HG03103 (cell line): ENCODE measurements around the gene IL17RE.
"Not testable (repeated sequence)": the region's sequence is repeated elsewhere in the genome, so short reads cannot be mapped to it uniquely, and the experiment has no call there.

ENCODE experiments used
- ATAC-seq: cut with Tn5 transposase; IDR thresholded peaks from one replicate; pipeline ENCODE4 v1.9.1; 2021; ENCODE audit warnings: low read depth; ENCODE audit not compliant: unreplicated experiment

The IL17RE gene, protein sequence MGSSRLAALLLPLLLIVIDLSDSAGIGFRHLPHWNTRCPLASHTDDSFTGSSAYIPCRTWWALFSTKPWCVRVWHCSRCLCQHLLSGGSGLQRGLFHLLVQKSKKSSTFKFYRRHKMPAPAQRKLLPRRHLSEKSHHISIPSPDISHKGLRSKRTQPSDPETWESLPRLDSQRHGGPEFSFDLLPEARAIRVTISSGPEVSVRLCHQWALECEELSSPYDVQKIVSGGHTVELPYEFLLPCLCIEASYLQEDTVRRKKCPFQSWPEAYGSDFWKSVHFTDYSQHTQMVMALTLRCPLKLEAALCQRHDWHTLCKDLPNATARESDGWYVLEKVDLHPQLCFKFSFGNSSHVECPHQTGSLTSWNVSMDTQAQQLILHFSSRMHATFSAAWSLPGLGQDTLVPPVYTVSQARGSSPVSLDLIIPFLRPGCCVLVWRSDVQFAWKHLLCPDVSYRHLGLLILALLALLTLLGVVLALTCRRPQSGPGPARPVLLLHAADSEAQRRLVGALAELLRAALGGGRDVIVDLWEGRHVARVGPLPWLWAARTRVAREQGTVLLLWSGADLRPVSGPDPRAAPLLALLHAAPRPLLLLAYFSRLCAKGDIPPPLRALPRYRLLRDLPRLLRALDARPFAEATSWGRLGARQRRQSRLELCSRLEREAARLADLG

DNA sequence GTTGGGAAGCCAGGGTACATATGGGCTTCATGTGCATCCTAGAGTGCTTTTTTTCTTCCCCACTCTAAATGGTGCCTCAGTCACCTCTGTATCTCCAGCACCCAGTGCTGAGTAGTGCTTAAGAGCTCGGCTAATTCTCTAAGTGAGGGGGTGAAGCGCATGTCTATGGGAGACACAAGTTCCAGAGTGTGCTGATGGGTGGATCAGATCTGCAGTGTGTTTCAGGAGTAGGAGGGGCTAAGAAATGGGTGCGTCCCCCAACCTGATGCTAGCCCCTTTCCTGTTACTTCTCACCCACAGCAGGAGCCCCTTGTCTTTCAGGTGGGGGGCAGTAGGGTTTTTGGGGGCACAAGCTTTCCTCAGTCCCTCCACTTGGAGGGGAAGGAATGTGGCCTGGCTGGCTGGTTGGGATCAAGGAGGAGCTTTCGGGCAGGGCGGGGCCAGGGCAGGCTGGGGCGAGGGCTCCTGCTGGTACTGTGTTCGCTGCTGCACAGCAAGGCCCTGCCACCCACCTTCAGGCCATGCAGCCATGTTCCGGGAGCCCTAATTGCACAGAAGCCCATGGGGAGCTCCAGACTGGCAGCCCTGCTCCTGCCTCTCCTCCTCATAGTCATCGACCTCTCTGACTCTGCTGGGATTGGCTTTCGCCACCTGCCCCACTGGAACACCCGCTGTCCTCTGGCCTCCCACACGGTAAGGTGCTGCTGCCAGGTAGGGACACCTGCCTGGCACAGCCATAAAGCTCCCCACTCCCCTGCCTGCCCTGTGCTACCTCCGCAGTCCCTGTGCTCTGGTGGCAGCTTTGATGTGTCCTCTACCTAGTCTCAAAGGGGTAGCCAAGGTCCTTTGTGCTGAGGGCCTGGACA is at the start of gene IL17RE:
IL17RE (plus strand) TSS at position 477 of the 866 bp plus-strand sequence; CDS start at position 562, 85 bp downstream.
- ATAC-seq, result no peak

DNA sequence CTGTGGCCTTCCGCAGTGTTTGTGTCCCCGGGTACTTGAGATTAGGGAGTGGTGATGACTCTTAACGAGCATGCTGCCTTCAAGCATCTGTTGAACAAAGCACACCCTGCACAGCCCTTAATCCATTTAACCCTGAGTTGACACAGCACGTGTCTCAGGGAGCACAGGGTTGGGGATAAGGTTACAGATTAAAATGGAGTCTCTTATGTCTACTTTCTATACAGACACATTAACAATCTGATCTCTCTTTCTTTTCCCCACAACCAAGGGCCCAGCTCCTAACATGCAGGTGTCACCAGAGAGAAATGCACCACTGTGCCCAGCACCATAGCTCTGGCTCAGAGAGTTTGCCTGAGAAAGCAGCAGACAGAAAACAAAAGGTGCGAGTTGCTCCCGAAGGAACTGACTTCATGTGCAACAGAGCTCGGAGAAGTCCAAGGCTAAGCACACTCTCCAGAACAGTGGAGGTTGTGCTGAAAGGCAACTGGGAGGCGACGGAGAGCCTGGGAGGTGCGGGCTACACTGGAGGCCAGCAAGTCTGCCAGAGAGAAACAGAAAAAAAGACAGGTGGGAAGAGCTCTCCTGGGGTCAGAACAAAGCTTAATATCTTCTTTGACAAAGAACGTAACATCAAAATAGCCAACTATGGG is 48.2 kb upstream of the IL17RE start:
- ATAC-seq, result not testable (repeated sequence)

DNA sequence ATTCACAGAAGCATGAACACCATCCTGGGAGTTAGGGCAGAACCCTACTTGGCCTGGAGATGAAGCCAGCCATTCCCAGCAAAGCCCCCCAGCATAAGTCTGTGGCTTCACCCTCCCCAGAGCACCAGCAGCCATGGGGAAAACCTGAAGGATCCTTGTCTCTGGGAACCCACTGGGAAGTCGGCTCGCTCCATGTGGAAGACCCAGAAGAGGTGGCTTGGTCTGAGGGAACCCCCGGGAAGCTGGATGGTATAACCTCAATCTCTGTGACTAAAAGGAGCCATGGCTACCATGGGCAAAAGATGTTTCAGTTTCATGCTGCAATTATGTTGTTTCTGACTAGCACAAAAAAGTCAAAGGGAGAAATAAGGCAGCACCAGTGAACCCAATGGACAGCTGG is 47.1 kb upstream of the IL17RE start:
- no peak for ATAC-seq

DNA sequence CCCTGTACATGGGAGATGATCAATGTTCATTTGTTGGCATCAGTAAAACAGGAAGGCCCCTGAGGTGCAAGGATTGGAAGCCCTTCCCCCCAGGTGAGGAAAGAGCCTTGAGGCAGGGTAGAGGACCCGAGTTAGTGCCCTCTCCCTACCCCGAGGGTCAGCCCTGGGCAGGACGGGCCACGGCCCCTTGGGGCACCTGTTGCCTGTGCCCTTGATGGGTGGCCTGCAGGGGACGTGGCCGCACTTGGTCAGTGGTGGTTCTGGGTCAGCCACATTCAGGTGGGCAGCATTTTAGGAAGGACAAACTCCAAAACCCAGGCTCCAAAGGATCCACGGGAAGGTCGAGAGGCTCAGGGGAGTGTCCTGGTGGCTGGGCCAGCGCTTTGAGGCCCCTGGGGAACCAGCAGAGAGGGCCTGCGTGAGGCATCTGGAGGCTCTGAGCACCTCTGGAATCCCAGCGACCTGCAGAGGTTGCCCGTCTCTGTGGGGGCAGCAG is 43.1 kb upstream of the IL17RE start:
- ATAC-seq, result no peak

DNA sequence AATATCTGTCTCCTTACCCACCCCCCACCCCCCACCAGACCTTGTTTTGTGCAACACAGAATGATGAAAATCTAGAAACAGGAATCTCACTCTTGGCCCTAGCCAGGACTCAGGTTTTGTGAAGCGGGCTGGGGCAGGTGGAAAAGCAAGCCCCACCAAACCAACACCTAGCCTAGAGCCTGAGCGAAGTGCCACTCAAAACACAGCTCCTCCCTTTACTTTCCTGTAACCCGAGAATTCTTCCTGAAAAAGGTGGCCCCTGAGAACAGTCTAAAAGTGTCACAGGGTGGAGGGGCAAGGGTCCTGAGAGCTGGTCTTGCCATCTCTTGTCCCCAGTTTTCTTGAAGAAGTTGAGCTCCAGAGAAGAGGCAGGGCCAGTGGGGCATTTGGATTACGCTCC is 41.4 kb upstream of the IL17RE start:
- ATAC-seq, result no peak

DNA sequence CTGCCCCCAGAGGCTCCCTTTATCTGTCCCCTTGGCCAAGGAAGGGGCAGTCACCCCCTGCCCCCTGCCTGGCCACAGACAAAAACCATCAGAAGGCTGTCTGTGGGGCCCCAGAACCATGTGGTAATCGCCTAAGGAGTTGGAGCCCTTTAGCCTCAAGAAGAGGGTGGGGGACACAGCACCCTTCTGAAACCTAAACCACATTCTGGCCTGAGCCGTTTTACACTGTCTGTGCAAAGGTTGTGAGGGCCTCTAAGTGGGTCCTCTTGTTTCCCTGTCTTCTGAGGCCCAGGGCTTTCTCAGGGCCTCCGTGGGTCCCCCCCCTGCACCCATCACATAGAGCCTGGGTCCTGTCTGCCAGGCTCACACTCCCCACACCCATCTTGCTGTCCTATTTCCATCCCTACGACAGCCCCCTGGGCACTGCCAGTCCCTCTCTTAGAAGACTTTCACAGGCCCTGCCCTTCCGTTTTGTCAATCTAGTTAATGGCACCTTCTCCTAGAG is 41.0 kb upstream of the IL17RE start:
- no peak for ATAC-seq

DNA sequence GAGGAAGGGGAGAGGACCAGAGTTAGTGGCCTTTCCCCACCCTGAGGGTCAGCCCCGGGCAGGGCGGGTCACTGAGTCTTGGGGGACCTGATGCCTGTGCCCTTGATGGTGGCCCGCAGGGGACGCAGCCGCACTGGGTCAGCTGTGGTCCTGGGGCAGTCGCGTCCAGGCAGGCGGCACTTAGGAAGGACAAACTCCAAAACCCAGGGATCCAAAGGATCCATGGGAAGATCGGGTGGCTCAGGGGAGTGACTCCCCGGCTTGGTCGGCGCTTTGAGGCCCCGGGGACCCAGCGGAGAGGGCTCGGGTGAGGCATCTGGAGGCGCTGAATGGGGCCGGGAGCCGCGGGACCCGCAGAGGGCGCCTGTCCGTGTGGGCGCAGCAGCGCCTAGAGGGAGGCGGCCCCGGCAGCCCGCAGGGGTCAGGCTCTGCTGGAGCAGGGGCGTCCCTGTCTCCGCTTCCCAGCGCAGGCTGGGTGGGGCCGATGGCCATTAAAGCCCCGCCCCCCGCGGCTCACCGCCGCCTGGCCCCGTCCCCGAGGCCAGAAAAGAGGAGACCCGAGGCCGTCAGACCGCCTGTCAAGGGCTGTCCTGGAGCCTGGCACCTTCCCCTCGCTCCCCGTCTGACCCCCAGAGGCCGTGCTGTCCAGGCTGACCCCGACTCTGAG is 40.1 kb upstream of the IL17RE start:
- ATAC-seq, result no peak

DNA sequence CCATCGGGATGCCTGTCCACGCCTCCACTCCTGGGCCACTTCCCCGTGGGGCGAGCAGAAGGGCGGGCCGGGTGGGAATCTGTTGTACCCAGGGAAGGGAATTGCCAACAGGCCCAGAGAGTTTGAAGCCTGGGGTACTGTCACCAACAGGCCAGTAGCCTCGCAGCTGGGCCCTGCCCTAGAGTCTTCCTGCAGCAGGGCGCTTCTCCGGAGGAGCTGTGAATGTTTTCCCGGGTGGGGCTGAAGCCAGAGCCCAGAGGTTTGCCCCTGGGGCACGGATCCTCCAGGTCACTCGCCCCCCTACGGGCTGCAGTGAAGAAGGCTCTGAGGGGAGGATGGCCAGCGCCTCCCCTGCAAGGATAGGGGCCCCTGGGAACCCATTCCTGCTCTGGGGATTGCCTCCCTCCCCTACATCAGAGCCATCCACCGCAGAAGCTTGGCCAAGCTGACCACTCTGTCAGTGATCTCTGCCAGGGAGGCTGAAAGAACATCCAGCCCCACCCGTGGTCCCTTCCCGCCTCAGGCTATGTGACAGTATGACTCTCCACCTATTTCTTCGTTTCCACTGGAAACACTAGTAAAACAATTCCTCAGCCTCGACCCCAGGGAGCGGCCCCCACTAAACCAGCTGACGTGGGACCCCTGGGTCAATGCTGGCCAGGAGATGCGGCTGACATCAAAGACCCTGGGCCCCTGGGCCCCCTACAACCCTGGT is 39.4 kb upstream of the IL17RE start:
- ATAC-seq, result no peak

DNA sequence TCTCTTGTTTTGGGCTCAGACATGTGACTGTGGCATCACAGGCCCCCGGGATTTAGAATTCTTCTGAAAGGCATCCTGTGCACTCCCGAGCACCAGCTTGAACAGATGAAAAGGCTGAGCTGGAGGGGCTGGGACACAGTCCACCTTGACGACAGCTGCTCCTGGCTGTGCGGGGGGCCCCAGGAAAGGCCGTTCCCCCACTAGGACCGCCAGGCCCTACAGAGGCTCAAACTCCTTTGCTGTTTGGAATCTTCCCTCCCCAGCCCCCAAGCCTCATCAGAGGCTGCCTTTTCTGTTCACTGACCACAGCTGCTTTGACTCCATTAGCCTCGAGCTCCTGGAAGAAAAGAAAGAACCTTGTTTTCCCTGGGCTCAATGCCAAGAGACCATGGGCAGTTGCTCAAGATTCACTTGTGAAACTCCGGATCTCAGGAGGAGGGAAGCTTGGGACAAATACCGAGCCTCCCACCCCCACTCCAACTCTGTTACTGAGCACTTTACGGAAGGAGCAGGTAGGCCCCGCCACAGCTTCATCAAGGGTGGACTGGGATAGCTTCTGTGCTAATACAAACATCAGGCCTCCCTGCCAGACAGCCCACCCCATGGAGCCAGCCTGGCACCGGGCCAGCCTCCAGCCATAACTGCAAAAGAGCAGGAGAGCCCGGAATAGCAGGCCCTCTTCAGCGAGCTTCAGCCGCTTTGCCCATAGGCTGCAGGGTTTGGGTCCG is 38.3 kb upstream of the IL17RE start:
- ATAC-seq, result no peak

DNA sequence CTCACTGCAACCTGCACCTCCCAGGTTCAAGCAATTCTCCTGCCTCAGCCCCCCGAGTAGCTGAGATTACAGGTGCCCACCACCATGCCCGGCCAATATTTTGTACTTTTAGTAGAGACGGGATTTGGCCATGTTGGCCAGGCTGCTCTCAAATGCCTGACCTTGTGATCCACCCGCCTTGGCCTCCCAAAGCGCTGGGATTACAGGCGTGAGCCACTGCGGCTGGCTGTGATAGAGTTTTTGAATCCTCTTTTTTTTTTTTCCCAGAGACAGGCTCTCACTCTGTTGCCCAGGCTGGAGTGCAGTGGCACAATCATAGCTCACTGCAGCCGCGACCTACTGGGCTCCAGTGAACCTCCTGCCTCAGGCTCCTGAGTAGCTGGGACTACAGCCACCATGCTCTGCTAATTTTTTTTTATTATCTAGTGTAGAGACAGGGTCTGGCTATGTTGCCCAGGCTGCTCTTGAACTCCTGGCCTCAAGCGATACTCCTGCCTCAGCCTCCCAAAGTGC is 37.5 kb upstream of the IL17RE start:
- not testable (repeated sequence) for ATAC-seq

DNA sequence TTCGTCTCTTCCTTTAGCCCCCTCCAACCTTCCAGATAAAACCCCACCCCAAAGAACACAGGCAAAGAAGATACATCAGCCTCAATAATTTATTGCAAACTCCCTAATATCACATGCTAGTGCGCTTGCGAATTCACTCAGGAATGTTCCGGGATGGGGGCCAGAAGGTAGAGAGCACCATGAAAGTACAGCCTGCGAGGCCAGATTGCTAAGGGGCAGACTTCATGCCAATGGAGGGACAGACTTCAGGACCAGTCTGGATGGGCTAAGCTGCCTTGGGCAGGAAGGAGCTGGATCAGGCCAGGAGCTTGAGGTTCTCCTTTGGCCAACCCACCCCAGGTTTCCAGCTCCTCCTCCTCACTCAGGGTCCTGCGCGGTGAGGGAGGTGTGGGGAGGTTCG is 36.0 kb upstream of the IL17RE start:
- no peak for ATAC-seq

DNA sequence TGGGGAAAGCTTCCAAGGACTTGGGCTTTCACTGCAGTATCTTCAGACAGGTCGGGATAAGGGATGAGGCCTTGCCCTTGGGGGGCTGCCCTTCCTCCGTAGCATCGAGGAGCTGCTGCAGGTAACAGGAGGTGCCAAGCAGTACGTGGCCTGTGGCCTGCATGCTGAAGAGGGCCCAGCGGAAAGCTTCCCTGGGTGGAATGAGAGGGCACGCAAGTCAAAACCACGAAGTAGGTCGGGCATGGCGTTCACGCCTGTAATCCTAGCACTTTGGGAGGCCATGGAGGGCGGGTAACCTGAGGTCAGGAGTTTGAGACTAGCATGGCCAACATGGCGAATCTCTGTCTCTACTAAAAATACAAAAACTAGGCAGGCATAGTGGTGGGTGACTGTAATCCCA is 35.5 kb upstream of the IL17RE start:
- ATAC-seq, result no peak

DNA sequence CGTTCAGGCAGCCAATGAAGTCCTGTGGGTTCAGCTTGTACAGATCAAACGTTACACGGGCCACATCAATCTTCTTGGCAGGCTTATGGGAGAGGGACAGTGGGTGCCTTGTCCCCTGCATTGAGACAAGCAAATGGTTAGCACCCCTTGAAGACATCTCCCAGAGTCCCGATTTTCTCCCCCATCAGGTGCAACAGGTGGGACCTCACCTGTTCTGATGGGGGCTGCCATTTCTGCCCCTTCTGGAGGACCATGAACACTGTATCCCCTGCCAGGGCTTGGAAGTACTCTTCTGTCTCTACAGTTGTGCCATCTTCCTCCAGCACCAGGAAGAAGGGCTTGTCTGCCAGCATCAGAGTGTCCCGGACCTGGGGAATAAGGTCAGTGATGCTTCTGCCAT is 32.7 kb upstream of the IL17RE start:
- ATAC-seq, result no peak

DNA sequence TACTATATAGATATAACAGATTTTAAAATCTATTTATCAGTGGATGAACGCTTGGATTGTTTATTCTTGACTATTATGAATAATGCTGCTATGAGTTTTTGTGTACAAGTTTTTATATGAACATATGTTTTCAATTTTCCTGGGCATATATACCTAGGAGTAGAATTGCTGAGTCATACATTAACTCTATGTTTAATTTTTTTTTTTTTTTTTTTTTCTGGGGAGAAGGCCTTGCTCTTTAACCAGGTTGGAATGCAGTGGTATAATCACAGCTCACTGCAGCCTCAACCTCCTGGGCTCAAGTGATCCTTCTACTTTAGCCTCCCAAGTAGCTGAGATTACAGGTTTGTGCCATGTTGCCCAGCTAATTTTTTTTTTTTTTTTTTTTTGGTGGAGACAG is 31.7 kb upstream of the IL17RE start:
- no peak for ATAC-seq

DNA sequence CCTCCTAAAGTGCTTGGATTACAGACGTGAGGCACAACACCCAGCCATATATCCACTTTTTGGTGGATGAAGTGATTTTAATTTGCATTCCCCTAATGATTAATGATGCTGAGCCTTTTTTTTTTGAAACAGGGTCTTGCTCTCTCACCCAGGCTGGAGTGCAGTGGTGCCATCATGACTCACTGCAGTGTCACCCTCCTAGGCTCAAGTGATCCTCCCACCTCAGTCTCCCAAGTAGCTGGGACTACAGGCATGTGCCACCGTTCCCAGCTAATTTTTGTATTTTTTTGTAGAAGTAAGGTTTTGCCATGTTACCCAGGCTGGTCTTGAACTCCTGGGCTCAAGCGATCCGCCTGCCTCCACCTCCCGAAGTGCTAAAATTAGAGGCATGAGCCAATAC is 30.6 kb upstream of the IL17RE start:
- not testable (repeated sequence) for ATAC-seq

DNA sequence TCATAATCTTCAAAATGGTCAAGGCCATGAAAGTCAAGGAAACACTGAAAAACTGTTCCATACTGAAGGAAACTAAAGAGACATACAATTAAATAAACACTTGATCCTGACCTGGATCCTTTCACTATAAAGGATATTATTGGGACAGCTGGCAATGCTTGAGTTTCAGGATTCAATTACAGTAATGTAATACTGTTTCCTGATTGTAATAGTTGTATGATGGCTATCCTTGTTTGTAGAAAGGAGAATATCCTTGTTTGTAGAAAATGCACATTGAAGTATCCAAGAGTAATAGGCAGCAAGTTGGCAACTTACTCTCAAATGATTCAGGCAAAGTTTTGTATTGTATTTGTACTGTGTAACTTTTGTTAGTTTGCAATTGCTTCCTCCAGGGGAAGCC is 27.2 kb upstream of the IL17RE start:
- ATAC-seq, result no peak

DNA sequence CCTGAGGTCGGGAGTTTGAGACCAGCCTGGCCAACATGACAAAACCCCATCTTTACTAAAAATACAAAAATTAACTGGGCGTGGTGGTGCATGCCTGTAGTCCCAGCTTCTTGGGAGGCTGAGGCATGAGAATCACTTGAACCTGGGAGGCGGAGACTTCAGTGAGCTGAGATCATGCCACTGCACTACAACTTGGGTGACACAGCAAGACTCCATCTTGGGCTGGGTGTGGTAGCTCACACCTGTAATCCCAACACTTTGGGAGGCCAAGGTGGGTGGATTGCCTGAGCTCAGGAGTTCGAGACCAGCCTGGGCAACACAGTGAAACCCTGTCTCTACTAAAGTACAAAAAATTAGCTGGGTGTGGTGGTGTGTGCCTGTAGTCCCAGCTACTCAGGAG is 26.4 kb upstream of the IL17RE start:
- not testable (repeated sequence) for ATAC-seq

DNA sequence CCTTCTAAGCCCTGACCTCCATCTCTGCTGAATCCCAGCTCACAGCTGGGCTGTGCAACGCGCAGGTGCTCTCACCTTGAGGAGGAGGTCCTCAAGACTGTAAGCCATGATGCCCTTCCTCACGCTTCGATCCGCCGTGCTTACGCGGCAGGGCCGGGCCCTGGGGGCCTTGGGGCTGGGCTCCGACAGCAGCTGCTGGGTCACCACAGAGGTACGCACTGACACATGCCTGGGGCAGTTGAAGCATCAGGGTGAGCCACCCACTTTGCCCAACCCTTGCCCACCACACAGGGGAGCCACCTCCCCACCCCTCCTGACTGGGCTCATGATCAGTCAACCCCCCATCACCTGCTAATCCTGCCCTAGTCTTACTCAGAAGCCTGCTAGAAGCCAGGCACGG is 25.7 kb upstream of the IL17RE start:
- no peak for ATAC-seq
